Activated CD4-positive, CD25-positive, alpha-beta regulatory T cell (primary cell): Measurements from ENCODE around the gene SCN8A.
"Not testable (repeated sequence)": the region's sequence is repeated elsewhere in the genome, so short reads cannot be mapped to it uniquely, and the experiment has no call there.

Experiments used
- DNase-seq, 4 experiments: peaks; one replicate each; lab custom pipeline; 2025; lab: John Stamatoyannopoulos, UW

SCN8A gene

DNA sequence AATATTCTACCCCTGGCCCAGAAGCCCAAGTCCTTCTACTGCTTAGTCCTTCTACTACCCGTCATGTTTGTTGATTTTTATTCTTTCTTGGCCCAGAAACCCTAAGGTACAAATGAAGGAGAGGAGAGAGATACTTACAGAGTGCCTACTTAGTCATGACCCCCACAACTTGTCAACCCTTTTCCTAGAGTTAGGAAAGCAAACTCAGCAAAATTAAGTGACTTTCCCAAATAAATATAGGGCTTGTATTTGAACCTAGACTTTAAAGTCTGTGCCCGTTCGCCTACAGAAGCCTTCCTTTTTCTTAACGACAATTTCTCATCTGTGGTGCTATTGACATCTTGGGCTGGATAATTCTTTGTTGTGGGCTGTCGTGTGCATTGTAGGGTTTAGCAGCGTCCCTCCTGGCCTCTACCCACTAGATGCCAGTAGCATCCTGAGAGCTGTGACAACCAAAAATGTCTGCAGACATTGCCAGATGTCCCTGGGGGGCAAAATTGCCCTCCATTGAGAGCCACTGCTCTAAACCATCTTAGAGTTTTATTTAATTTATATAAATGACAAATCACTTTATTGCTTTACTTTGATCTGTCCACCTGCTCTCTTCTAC, 175.1 kb downstream of the SCN8A start:
- no peak for DNase-seq

DNA sequence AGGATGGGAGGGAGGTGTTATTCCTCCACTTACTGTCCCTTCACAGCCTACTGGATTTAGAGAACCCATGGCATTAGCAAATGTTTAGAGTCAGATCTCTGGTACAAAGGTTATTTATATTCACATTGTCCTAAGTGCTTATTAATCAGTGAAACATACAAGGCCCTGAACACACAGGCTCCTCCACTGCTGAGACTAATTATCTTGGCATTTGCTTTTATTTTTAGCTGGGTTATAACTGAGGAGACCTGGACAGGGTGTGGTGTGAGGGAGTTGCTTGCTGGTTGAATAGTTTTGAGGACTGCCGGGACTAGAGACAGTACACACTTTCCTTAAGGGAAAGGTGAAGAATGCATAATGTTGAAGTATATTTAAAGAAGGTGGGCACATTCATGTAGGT, 180.0 kb downstream of the SCN8A start:
- DNase-seq: no peak

DNA sequence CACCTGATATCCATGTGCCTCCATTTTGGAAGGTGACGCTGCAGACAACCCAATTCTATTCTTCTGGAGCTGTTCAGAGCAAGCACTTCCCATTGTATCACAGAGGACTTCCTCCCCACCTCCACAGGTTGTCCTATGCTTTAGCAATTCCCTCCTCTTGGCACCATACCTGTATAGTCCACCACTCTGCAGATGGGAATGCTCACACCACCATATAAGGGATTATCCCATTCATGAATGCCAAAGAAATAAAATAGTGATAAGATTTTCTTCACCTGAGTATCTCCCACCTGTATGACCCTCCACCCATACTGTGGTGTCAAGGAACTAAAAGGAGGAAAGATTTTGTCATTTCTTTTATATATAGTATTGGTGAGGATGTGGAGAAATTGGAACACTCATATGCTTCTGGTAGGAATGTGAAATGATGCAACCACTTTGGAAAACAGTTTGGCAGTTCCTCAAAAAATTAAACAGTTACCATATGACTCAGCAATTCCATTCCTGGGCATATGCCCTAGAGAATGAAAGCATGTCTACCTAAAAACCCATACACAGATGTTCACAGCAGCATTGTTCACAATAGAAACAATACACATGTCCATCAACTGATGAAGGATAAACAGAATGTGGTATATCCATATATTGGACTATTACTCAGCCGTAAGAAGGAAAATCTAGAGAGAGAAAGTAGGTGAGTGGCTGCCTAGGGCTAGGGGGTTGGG, 182.3 kb downstream of the SCN8A start:
- no peak for DNase-seq

DNA sequence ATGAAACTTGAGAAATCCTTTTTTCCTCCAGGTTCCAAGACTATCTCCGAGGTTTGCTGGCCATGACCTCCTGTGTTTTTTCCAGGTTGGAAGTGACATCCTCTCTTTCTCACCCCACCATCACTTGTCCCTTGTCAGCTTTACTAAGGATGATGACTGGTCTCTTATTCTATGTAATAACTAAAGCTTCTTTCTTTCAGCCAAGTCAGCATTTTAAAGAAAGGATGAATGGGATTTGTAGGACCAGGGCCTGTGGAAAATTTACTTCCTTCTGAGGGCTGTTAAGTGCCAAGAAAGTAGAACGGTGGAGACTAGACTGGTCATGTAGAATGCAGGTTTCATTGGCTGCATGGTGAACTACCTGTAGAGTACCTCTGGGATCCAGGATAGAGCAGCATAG, 183.9 kb downstream of the SCN8A start:
- DNase-seq: no peak

DNA sequence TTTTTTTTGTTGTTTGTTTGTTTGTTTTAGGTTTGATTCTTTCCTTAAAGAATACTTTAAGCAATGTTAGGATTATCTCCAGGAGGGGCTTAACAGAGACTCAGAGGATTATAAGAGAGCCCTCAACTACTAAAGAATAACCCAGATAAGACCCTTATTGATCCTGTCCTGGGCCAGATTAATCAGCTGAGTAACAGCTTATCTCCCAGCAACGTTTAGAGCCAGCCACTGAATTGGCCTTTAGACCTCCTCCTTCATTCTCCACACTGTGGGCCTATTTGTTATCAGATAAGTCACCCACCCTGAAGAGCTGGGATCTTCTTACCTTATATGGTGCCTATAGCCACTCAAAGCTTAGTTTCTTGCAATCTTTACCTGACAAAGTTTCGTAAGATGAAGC, 186.4 kb downstream of the SCN8A start:
- DNase-seq: no peak

DNA sequence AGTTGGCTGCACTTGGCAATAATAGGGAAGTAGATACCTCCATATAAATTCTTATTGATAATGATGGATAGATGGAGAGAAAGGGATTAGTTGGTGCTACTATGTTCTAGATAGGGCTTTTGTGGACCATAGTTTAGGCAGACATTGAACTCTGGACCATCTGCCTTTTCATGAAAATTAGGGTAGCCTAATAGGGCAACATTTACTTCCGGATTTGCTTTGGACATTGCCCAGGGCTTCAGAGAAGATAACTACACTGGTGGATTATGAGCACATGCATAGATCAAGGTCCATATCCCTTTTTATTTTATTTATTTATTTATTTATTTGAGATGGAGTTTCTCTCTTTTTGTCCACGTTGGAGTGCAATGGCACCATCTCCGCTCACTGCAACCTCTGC, 186.9 kb downstream of the SCN8A start:
- DNase-seq: no peak

DNA sequence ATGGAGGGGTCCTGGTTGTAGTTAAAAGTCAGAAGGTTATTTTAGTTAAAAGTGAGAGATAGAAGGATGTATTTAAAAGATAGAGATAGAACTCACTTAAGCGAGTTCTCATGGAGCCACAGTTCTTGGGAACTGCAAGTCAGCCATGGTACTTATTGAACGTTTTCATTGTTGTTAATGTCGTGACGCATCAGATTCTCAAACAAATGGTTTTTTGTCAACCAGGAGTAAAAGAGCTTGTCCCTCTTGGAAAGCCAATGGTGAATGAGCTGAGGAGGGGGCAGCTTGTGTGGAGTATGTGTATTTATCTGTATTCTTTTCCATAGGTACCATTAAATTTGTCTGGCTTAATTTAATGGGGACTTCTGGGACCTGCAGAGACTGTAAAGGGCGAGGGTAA, 188.8 kb downstream of the SCN8A start:
- DNase-seq: no peak

DNA sequence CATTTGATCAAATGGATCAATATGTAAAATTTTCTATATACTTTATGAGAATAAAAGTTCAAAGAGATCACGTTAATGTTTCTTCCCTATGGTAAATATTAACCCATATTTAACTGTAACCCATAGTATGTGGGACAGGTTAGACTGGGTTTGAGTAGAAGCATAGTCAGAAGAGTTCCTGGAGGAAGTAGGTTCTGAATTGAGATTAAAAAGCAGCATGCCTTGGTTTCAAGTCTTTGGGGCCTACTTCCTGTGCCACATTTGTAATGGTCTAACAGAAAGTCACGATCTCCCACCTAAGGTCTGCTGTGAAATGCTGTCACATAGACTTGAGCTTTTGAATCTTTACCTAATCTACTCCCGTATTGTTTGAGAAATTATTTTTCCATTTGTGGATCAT, 193.7 kb downstream of the SCN8A start:
- no peak for DNase-seq

DNA sequence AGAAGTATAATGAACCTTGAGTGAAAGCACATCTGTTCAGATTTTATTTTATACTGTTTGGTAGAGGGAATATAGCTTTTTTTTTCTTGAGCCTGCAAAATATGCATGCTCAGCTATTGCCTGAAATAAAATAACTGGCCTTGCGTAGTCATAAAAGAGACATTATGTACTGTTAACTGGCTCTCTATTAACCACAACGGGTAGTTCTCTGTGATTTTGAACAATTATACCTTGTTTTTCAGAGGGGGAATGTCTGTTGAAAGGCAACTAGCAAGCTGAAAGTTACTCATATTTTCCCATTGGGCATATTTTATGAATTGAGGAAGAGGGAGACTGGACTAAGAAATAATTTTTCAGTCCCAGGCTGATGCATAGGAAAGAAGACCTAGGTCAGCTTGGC, 194.9 kb downstream of the SCN8A start:
- DNase-seq: no peak

DNA sequence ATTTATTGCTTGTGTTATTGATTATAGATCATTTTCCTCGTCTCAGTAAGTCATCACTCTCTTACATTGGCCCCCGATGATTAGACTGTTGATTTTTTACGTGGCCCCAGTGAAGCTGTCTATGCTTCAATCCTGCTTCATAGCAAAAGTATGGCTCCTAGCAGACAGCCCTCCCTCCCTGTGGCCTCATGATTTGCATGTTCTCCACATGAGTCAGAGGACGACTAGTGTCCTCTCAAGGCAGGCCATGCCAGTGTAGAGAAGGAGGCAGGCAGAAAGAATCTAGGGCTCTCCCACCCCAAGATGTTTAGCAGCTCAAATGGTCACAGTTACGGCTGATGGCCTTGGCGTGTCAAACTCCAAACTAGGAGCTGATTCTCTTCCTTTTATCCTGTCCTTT, 197.8 kb downstream of the SCN8A start:
- no peak for DNase-seq

DNA sequence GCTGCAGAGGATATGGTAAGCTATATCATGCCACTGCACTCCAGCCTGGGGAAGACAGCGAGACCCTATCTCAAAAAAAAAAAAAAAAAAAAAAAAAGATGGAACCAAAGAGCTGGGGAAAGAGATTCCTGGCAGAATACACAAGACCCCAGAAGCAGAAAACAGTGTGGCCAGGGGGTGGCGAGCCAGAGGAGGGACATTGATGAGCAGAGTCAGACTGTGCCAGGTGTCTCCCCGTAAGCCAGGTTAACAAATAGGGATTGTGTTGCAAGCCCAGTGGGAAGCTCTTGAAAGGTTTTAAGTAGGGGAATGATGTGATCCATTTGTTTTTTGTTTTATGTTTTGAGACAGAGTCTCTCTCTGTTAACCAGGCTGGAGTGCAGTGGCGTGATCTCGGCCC, 201.4 kb downstream of the SCN8A start:
- no peak for DNase-seq

DNA sequence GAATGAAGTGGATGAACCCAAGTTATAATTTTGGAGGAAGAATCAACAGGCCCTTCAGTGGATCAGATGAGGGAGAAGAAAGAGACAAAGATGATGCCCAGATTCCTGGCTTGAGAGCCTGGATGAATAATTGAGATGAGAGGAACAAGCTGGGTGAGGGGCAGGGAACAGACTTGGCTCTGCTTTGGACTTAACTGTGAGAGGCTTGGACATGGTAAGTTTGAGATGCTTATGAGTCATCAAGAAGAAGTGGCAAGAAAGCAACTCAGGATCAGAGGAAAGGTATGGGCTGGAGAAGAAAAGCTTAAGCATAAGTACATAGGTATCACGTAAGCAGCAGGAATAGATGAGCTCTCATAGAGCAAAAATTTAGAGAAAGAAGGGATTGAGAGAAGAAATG, 202.2 kb downstream of the SCN8A start:
- no peak for DNase-seq

DNA sequence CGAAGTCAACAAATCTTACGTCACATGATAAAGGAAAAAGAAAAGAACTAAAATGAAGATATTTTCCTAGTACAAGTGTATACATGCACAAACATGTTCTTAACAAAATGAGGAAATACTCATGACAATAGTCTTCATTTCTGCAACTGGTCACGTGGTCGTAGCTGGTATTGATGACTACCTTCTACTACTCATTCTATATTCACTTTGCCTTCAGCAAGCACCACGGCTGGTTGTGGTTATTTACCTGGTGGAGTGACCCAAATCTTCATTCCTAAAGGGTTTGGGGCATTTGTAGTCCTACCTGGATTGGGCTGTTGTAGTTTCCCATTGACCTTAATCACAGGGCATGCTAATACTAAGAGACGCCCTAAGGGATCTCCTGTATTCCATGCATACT, 206.3 kb downstream of the SCN8A start:
- DNase-seq: no peak

DNA sequence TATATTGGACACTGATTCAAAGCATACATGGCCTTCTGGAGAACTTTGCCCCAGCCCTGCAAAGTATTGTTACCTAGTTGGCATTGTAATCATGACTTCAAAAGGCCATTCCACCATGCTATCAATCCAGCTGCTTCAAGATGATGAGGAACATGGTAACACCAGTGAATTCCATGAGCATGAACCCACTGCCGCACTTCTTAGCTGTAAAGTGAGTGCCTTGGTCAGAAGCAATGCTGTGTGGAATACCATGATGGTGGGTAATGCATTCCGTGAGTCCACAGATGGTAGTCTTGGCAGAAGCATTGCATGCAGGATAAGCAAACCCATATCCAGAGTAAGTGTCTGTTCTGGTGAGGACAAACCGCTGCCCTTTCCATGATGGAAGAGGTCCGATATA, 207.0 kb downstream of the SCN8A start:
- not testable (repeated sequence) for DNase-seq

DNA sequence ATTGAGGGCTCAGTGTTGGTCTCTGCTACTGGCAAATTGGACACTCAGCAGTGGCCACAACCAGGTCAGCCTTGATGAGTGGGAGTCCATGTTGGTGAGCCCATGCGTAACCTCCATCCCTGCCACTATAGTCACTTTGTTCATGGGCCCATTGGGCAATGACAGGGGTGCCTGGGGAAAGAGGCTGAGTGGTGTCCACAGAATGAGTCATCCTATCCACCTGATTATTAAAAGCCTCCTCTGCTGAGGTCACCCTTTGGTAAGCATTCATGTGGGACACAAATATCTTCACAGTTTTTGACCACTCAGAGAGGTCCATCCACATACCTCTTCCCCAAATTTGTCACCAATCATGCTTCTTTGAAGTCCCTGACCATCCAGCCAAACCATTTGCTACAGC, 207.5 kb downstream of the SCN8A start:
- no peak for DNase-seq

DNA sequence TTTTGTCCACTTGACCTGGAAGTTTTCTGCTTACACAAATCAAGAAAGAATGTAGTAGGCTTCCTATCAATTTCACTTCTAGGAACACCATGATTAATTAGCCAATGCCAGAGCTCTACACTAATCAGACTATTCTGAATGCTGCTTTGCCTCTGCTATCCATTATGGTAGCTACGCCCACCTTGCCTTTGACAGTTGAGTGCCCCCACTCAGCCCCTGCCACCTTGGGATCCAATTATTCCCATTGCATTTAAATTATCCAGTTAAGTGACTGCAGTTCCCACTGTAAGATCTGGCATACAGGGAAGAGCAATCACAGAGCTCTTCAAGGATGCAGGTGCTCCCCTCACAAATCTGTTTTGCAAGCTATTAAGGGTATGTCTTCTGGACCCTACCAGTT, 210.0 kb downstream of the SCN8A start:
- no peak for DNase-seq

DNA sequence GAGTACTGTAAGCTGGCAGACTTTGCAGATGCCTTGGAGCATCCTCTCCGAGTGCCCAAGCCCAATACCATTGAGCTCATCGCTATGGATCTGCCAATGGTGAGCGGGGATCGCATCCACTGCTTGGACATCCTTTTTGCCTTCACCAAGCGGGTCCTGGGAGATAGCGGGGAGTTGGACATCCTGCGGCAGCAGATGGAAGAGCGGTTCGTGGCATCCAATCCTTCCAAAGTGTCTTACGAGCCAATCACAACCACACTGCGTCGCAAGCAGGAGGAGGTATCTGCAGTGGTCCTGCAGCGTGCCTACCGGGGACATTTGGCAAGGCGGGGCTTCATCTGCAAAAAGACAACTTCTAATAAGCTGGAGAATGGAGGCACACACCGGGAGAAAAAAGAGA, 215.9 kb downstream of the SCN8A start:
- DNase-seq: no peak

DNA sequence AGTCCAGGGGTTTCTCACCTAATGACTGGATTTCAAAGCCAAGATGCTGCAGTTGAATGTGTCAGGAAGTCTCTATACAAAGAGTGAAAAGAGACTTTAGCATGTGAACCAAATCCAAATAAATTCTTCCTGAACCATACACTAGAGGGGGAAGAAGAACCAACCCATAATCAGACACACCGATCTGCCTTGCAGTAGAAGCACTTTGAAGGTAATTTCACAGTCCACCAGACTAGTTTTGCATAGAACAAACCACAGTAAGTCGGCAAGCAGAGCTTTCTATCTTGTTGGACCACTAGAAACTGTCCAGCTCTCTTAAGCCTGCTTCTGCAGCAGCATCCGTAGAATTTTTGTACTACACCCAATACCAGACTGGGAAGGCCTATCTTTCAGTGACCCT, 218.2 kb downstream of the SCN8A start:
- DNase-seq: no peak

DNA sequence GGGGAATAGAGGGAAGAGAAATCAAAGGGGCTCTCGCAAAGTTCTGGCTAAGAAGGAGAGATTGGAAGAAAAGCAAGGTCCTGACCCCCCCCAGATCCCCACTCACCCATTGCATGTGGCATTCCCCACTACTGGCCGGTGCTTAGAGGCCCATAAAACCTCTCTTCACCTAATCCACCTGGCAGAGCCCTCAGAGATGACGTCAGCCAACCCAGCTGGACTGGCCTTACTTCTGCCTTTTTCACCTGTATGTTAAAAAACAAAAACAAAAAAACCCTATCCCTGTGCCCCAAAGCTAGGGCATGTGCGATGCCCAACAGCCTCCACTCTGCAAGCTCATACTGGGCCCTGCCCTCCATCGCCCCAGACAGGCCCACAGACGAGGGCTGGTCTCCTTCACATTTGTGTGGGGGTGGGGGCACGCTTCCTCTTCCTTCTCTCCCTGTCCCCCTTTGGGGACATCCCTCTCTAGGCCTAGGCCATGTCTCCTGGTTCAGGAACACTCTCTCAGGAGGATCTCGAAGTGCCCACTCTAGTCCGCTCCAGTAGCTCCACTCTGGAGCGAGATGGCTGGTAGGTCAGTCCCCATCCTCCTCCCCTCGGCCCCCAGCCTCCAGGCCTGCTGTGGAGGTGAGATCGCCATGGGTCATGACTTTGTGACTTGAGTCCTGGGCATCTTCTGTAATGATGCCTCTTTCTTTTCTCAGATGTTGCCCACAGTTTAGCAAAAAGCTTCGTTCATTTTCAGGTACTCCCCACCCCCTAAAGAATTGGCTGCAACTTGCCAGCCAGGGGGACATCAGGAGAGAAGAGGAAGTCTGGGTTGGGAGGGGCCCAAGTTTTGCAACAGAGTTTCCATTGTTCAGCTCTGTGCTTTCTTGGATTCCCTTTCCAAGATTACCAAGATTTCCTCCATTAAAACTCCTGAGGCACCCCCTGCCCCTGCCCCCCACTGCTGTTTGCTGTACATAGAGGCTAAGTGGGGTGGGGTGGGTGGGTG, 220.5 kb downstream of the SCN8A start:
- DNase-seq: no peak

DNA sequence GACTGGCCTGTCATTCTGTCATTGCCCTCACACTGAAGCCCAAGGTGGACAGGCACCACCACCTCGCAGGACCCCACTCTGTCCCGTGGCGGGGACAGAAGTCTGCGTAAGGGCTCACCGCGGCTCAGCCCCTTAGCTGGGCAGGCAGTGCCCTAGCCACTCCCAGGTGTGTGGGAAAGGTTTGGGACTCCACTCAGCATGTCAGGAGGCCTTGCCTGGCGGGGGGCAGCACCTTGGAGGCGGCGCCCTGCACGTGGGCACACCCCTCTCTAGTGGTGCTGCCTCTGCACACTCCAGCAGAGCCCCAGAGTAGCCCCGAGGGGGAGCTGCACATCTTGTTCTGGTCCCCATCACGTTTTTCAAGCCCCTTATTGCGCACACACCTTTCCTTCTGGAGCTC, 221.8 kb downstream of the SCN8A start:
- no peak for DNase-seq

DNA sequence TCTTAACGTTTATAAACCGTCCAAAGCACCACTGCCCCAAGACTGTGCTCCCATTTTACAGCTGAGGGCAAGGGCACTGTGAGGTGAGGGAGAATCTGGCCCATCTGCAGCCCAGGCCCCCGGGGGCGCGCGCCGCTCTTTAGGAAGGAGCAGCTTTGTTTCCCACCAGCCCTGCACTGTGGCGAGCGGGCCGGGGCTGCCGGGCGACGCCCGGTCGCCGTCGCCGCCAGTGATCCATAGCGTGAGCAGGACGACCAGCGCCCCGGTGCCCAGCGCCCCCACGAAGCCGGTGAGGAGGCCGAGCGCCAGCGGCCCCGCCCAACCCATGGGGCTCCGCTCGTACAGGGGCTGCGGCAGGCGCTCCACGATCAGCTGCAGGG, 222.9 kb downstream of the SCN8A start:
- DNase-seq: no peak

DNA sequence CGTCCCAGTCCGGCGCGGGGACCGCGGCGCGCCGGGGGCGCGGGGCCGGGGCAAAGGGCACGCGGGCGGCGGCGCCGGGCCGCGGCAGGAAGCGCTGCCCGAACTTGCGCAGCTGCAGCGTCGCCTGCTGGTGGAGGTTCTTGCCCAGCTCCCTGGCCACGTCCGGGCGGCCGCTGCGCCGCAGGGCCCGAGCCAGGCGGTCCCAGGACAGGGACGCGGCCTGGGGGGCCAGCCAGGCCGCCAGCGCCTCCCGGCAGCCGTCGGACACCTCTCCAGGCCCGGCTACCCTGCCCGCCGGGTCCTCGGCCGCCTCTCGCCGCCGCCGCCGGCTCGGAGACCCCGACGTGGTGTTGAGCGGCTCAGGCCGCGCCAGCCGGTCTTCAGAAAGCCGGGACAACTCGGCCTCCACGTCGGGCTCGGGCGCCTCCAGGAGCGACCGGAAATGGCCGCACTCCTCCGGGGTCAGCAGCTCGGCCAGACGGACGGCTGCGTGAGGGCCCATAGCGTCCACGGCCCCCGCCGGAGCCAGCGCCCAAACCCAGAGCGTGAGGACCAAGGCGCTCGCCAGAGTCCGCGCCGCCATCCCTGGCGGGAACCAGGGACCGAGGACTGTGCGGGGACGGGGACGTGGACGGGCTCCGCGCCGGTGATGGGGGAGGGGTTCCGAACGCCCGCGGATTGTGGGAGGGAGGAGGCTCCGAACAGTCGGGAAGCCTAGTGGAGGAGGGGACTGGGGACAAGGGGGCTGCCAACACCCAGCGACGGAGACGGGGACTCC, 223.5 kb downstream of the SCN8A start:
- peak; percentile 27 to 44 (median 39) for DNase-seq
